Mucosa of descending colon (tissue), 3 donors: ENCODE data around the gene HIP1. TPM values are rescaled to one million over a fixed set of nuclear protein-coding genes. Genes with fewer than 3 reads are reported as not detected.
"Not testable (repeated sequence)": the region's sequence is repeated elsewhere in the genome, so short reads cannot be mapped to it uniquely, and the experiment has no call there.

Experiments
- ATAC-seq: fragments of 200-7000 bp; cut with Tn5 transposase; one replicate; pipeline ENCODE4 v1.9.1; 2020; ENCODE audit warnings: mild to moderate bottlenecking, moderate library complexity
- DNase-seq, 3 donors: peaks; one replicate each; pipeline ENCODE4 v3.0.0-alpha.2; 2020
- H3K36me3 ChIP-seq: fragments of 200-600 bp; one replicate; pipeline ENCODE4 v1.8.0; 2021; ENCODE audit warnings: low read depth, mild to moderate bottlenecking
- H3K4me1 ChIP-seq: fragments of 200-600 bp; one replicate; pipeline ENCODE4 v1.8.0; 2021; ENCODE audit warnings: low read depth, mild to moderate bottlenecking
- H3K4me3 ChIP-seq: fragments of 200-600 bp; one replicate; pipeline ENCODE4 v1.8.0; 2021; ENCODE audit warnings: mild to moderate bottlenecking
- H3K9me3 ChIP-seq: fragments of 200-600 bp; one replicate; pipeline ENCODE4 v1.8.0; 2021; ENCODE audit warnings: mild to moderate bottlenecking
- intact Hi-C, 2 donors: fragments of 100-400 bp; cut with DNase I in 1 of 2; cut with micrococcal nuclease in 1 of 2; formaldehyde crosslinking; loops; one replicate each; pipeline versions ENCODE4 v1.11.0 to v1.11.1; 2022; cut with DNase I, micrococcal nuclease
- total RNA-seq, 3 donors: library from RNA; stranded (reverse); fragmentation: NEBNext Ultra II Directional in 2 of 3; extraction: Animal tissue kit (Norgen Biotek cat#: 25700) in 2 of 3; gene quantifications; one replicate each; pipeline versions ENCODE4 v1.2.1 to v1.2.4, GENCODE V29; 2021 to 2023
- TF ChIP-seq, protein P1 (sequence below): fragments of 200-600 bp; IDR thresholded peaks from one replicate; pipeline ENCODE4 v1.8.0; 2022; ENCODE audit warnings: antibody characterized with exemption, mild to moderate bottlenecking
- donor health status: DM: no; HTN: no; CAD: no; lungs with moderate emphysema.
- donor health status: DM: no; HTN: no; CAD: no.
- donor health status: DM: no; HTN: yes; CAD: no.

HIP1 gene
- total RNA-seq, 3 donors from 2014 or later, result 5.7 to 14.2 (median 6.7) TPM

DNA sequence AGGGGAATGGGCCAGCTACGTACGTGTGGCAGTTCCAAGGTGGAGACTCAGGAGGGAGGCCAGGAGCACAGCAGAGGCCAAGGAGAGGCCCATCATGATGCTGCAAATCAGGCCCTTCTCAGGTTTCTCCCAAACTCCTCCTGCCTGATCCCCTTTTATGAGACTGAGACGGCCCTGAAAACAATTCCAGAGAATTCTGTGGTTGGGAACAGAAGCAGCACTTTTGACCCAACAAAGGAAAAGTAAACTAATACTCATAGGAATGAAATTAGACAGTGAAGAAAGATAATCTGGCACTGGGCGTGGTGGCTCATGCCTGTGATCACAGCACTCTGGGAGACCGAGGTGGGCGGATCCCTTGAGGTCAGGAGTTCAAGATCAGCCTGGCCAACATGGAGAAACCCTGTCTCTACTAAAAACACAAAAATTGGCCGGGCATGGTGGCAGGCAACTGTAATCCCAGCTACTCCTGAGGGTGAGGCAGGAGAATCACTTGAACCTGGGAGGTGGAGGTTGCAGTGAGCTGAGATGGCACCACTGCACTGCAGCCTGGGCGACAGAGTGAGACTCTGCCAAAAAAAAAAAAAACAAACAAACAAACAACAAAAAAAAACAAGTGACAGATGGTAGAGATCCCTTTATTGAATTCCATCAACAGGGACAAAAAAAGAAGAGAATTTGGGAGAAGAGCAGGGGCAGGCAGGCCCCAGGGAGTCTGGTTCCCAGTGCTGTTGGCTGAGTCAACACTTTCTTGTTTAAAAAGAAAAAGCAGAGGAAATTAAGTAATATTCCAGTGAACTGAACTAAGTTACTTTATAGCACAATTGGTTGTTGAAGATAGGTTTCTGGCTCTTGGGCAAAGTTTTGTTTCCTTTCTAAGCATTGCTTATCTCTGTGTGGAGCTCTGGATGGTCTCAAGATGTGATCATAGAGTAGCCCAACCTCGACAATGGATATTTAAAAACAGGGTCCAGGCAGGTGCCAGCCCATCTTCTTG is 33.6 kb upstream of the HIP1 start, which contains the start of gene CCL26:
Gene CCL26 (minus strand): TSS at position 131 of the 997 bp plus-strand sequence. CDS start 35 bp downstream, at position 96.
- Histone ChIP-seq H3K4me3 (no peak within 1 kb of the TSS), H3K36me3 (no peaks in the 10 kb centered on the region), H3K4me1 (peaks cover 4% of the 10 kb centered on the region), H3K9me3 (no peaks in the 10 kb centered on the region)
- ATAC-seq, result peak; percentile 54
- intact Hi-C loops, result no loop called here
- TF ChIP-seq, protein P1, sequence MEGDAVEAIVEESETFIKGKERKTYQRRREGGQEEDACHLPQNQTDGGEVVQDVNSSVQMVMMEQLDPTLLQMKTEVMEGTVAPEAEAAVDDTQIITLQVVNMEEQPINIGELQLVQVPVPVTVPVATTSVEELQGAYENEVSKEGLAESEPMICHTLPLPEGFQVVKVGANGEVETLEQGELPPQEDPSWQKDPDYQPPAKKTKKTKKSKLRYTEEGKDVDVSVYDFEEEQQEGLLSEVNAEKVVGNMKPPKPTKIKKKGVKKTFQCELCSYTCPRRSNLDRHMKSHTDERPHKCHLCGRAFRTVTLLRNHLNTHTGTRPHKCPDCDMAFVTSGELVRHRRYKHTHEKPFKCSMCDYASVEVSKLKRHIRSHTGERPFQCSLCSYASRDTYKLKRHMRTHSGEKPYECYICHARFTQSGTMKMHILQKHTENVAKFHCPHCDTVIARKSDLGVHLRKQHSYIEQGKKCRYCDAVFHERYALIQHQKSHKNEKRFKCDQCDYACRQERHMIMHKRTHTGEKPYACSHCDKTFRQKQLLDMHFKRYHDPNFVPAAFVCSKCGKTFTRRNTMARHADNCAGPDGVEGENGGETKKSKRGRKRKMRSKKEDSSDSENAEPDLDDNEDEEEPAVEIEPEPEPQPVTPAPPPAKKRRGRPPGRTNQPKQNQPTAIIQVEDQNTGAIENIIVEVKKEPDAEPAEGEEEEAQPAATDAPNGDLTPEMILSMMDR, result no peak
- DNase-seq, result peak in 1 of 3 donors; percentile 38

- Histone ChIP-seq H3K4me1 (no peaks in the 10 kb centered on the region), H3K9me3 (no peaks in the 10 kb centered on the region), H3K36me3 (no peaks in the 10 kb centered on the region), H3K4me3 (no peak overlapping the region)
- intact Hi-C loops, result no loop called here
- no peak for ATAC-seq
- TF ChIP-seq, protein P1, result no peak
- no peak for DNase-seq
Observed at GRCh38 chr7:75771224-75771623, 32.5 kb upstream of the HIP1 start.

DNA sequence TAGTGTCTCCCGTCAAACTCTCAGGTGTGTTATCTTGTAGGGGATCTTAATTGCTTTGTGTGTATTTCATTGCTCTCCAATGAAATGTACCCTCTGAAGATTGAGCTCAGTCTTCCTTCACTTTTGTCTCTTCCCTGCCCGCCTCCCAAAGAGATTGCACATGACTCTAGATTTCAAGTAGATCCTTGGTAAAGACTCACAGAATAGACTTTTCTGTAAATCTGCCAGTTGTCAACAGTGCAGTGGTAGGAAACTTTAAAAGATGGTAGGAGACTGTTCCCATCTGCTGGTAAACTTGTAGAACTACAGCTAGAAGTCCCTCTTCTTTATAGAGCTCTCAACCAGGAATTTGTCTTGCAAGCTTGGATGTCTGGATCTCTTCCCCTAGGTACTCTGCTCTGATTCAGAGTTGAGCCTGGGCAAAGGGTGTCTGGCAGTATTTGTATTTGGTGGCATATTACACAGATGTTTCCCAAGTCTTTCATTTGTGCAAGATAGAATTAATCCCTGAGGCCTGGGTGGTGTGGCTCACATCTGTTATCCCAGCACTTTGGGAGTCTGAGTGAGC is 23.7 kb upstream of the HIP1 start:
- no peaks in the 10 kb centered on the region for H3K4me1 ChIP-seq
- TF ChIP-seq, protein P1, result peak; percentile 53
- peak; percentile 89 for ATAC-seq
- H3K9me3 ChIP-seq, result no peaks in the 10 kb centered on the region
- DNase-seq, result no peak
- intact Hi-C loops, result no loop called here
- H3K4me3 ChIP-seq, result no peak overlapping the region
- H3K36me3 ChIP-seq, result no peaks in the 10 kb centered on the region

DNA sequence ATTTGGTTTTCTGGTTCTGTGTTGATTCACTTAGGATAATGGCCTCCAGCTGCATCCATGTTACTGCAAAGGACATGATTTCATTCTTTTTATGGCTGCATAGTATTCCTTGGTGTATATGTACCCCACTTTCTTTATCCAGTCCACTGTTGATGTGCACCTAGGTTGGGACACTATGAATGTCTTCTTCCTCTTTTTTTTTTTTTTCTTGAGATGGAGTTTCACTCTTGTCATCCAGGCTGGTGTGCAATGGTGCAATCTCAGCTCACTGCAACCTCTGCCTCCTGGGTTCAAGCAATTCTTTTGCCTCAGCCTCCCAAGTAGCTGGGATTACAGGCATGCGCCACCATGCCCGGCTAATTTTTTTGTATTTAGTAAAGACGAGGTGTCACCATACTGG is 23.1 kb upstream of the HIP1 start:
- H3K36me3 ChIP-seq, intact Hi-C loops, ATAC-seq, H3K9me3 ChIP-seq, DNase-seq, H3K4me3 ChIP-seq, H3K4me1 ChIP-seq: not testable (repeated sequence)

DNA sequence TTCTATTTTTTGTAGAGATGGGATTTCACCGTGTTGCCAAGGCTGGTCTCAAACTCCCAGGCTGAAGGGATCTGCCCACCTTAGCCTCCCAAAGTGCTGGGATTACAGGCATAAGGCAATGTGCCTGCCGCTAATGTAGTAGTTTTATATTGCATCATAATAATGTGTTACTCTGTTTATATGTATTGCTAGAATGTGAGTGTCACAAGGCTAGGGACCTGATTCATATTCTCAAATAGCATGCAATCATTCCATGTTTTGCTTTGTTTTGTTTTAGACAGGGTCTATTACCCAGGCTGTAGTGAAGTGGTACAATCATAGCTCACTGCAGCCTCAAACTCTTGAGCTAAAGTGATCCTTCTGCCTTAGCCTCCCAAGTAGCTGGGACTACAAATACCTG is 19.8 kb upstream of the HIP1 start:
- no peaks in the 10 kb centered on the region for H3K4me1 ChIP-seq

More for the DNA sequence above, 19.8 kb upstream of the HIP1 start:
- H3K4me3 ChIP-seq, result no peak overlapping the region
- TF ChIP-seq, protein P1, result no peak
- intact Hi-C loops, result no loop called here
- no peaks in the 10 kb centered on the region for H3K36me3 ChIP-seq
- ATAC-seq (no peak), DNase-seq (no peak)
- no peaks in the 10 kb centered on the region for H3K9me3 ChIP-seq
